Neural cell (in vitro differentiated cells): ENCODE data around the gene ZNF429. TPM values are rescaled to one million over a fixed set of nuclear protein-coding genes. Genes with fewer than 3 reads are reported as not detected.

Experiments
- H2AFZ ChIP-seq: fragments of 200-600, 300-800 bp; sonication (generic), shearing (Covaris generic); 2 replicates; pipeline ENCODE4 v1.6.0; 2014; ENCODE audit warnings: low read depth, mild to moderate bottlenecking, antibody characterized with exemption, low read length, moderate library complexity
- H3F3A ChIP-seq: fragments of 200-600 bp; shearing (Covaris generic); 2 replicates; pipeline ENCODE4 v1.6.1; 2016; ENCODE audit warnings: mild to moderate bottlenecking, moderate library complexity, mixed read lengths, antibody characterized with exemption, low read length; ENCODE audit not compliant: insufficient read depth, poor library complexity, severe bottlenecking
- H3K27ac ChIP-seq: fragments of 200-600, 300-800 bp; sonication (generic), shearing (Covaris generic); 2 replicates; pipeline ENCODE4 v1.5.1; 2014; ENCODE audit warnings: mild to moderate bottlenecking, low read length, moderate library complexity
- H3K27me3 ChIP-seq: fragments of 300-800, 200-600 bp; sonication (generic), shearing (Covaris generic); 2 replicates; pipeline ENCODE4 v1.6.0; 2014; ENCODE audit warnings: mild to moderate bottlenecking, low read depth, low read length, moderate library complexity; ENCODE audit not compliant: insufficient read depth
- H3K36me3 ChIP-seq: fragments of 300-800, 200-600 bp; sonication (generic), shearing (Covaris generic); 2 replicates; pipeline ENCODE4 v1.5.1; 2014; ENCODE audit warnings: mild to moderate bottlenecking, antibody characterized with exemption, low read length, moderate library complexity; ENCODE audit not compliant: insufficient read depth
- H3K4me2 ChIP-seq: fragments of 300-800, 200-600 bp; sonication (generic), shearing (Covaris generic); 2 replicates; pipeline ENCODE4 v1.6.0; 2014; ENCODE audit warnings: mild to moderate bottlenecking, low read length
- H3K4me3 ChIP-seq: fragments of 300-800, 200-600 bp; sonication (generic), shearing (Covaris generic); 2 replicates; pipeline ENCODE4 v1.5.1; 2014; ENCODE audit warnings: mild to moderate bottlenecking, low read length, moderate library complexity
- H3K79me2 ChIP-seq: fragments of 200-600 bp; shearing (Covaris generic); replicated peaks from 2 replicates; pipeline ENCODE4 v1.6.0; 2014; ENCODE audit warnings: mild to moderate bottlenecking, low read length, moderate library complexity; ENCODE audit not compliant: insufficient read depth
- H3K9ac ChIP-seq: fragments of 300-800, 200-600 bp; sonication (generic), shearing (Covaris generic); 2 replicates; pipeline ENCODE4 v1.6.1; 2016; ENCODE audit warnings: mild to moderate bottlenecking, low read length, mixed read lengths
- H3K9me2 ChIP-seq: fragments of 200-600 bp; shearing (Covaris generic); 2 replicates; pipeline ENCODE4 v1.6.1; 2016; ENCODE audit warnings: mild to moderate bottlenecking, low read length, mixed read lengths; ENCODE audit not compliant: insufficient read depth
- H3K9me3 ChIP-seq: fragments of 200-600, 300-800 bp; sonication (generic), shearing (Covaris generic); 2 replicates; pipeline ENCODE4 v1.6.1; 2016; ENCODE audit warnings: mild to moderate bottlenecking, mixed run types, low read length, moderate library complexity, mixed read lengths
- H4K20me1 ChIP-seq: fragments of 200-600 bp; shearing (Covaris generic); 2 replicates; pipeline ENCODE4 v1.6.1; 2016; ENCODE audit warnings: mild to moderate bottlenecking, mixed run types; ENCODE audit not compliant: insufficient read depth
- EP300 ChIP-seq: fragments of 450-650 bp; conservative IDR thresholded peaks from 2 replicates; pipeline ENCODE4 v1.6.1; 2014; ENCODE audit warnings: antibody characterized with exemption, mild to moderate bottlenecking, moderate library complexity; ENCODE audit not compliant: poor library complexity, severe bottlenecking
- EZH2 ChIP-seq: fragments of 200-600, 300-800 bp; shearing (Covaris generic), sonication (generic); IDR thresholded peaks from 2 replicates; pipeline ENCODE4 v1.6.1; 2014; ENCODE audit warnings: antibody characterized with exemption, low read length, borderline replicate concordance, mild to moderate bottlenecking; ENCODE audit not compliant: insufficient read depth, poor library complexity, severe bottlenecking
- MXI1 ChIP-seq: fragments of 450-650 bp; conservative IDR thresholded peaks from 2 replicates; pipeline ENCODE4 v1.6.1; 2014; ENCODE audit warnings: antibody characterized with exemption, mild to moderate bottlenecking; ENCODE audit not compliant: poor library complexity, severe bottlenecking
- POLR2AphosphoS5 ChIP-seq: IDR thresholded peaks from 2 replicates; pipeline ENCODE4 v1.6.1; 2012
- RAD21 ChIP-seq: fragments of 450-650 bp; conservative IDR thresholded peaks from 2 replicates; pipeline ENCODE4 v1.6.1; 2014; ENCODE audit warnings: antibody characterized with exemption, mild to moderate bottlenecking, moderate library complexity
- SMC3 ChIP-seq: fragments of 450-650 bp; conservative IDR thresholded peaks from 2 replicates; pipeline ENCODE4 v1.6.1; 2014; ENCODE audit warnings: antibody characterized with exemption, mild to moderate bottlenecking, moderate library complexity; ENCODE audit not compliant: poor library complexity
- TAF1 ChIP-seq: IDR thresholded peaks from 2 replicates; pipeline ENCODE4 v1.6.1; 2012; ENCODE audit warnings: low read depth
- polyA plus RNA-seq: library from polyadenylated mRNA; depleted of rRNA; stranded (reverse); fragments of >200 nt; gene quantifications from 2 replicates; pipeline ENCODE4 v1.2.3, GENCODE V29; 2014
- TF ChIP-seq, protein P1 (sequence below): IDR thresholded peaks from 2 replicates; pipeline ENCODE4 v1.6.1; 2012; ENCODE audit warnings: borderline replicate concordance
- TF ChIP-seq, protein P2 (sequence below): fragments of 450-650 bp; IDR thresholded peaks from 2 replicates; pipeline ENCODE4 v1.5.1; 2014; ENCODE audit warnings: antibody characterized with exemption, mild to moderate bottlenecking, moderate library complexity; ENCODE audit not compliant: poor library complexity, severe bottlenecking

ZNF429 gene
- polyA plus RNA-seq, 1 donor from 2014 or later = 54.1 TPM

DNA sequence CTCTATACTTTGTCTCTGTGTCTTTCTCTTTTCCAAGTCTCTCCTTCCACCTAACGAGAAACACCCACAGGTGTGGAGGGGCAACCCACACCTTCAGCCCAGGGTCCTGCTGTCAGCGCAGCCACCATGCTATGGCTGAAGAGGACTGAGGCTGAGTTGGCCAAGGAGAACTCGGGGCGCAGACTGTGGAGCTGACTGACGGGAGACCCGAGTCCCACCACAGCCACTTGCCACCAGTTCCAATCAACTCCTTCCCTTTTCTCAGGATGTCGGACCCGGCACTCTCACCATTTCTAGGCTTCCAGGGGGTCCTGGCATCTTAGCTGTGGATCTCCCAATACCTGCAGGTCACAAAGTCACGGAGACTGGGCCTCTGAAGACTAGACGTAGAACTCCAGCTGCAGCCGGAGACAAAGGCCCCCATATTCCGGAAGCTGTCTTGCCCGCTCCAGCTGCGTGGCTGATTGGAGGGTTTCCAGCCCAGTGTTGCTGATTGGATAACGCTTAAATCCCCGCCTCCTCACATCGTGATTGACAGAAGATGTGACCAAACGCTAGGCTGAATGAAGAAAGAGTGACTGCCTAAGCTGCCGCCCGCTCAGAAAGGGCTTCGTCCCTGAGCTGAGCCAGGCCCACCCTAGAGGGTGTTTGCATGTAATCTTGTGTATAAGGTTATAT, 63.6 kb downstream of the ZNF429 start:
- Histone ChIP-seq H2AFZ (no peak overlapping the region), H3K27ac (no peak overlapping the region), H3K9me3 (no peaks in the 10 kb centered on the region), H3K4me2 (no peak overlapping the region), H3K79me2 (no peaks in the 10 kb centered on the region), H3K9ac (no peak overlapping the region), H3K27me3 (no peaks in the 10 kb centered on the region), H3K4me3 (no peak overlapping the region), H4K20me1 (no peaks in the 10 kb centered on the region), H3F3A (no peaks in the 10 kb centered on the region), H3K36me3 (no peaks in the 10 kb centered on the region), H3K9me2 (no peaks in the 10 kb centered on the region)
- TF ChIP-seq, protein P1, sequence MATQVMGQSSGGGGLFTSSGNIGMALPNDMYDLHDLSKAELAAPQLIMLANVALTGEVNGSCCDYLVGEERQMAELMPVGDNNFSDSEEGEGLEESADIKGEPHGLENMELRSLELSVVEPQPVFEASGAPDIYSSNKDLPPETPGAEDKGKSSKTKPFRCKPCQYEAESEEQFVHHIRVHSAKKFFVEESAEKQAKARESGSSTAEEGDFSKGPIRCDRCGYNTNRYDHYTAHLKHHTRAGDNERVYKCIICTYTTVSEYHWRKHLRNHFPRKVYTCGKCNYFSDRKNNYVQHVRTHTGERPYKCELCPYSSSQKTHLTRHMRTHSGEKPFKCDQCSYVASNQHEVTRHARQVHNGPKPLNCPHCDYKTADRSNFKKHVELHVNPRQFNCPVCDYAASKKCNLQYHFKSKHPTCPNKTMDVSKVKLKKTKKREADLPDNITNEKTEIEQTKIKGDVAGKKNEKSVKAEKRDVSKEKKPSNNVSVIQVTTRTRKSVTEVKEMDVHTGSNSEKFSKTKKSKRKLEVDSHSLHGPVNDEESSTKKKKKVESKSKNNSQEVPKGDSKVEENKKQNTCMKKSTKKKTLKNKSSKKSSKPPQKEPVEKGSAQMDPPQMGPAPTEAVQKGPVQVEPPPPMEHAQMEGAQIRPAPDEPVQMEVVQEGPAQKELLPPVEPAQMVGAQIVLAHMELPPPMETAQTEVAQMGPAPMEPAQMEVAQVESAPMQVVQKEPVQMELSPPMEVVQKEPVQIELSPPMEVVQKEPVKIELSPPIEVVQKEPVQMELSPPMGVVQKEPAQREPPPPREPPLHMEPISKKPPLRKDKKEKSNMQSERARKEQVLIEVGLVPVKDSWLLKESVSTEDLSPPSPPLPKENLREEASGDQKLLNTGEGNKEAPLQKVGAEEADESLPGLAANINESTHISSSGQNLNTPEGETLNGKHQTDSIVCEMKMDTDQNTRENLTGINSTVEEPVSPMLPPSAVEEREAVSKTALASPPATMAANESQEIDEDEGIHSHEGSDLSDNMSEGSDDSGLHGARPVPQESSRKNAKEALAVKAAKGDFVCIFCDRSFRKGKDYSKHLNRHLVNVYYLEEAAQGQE = no peak
- TF ChIP-seq EP300 (no peak), POLR2AphosphoS5 (no peak), TAF1 (no peak), EZH2 (no peak), RAD21 (no peak), MXI1 (no peak)
- TF ChIP-seq, protein P2, sequence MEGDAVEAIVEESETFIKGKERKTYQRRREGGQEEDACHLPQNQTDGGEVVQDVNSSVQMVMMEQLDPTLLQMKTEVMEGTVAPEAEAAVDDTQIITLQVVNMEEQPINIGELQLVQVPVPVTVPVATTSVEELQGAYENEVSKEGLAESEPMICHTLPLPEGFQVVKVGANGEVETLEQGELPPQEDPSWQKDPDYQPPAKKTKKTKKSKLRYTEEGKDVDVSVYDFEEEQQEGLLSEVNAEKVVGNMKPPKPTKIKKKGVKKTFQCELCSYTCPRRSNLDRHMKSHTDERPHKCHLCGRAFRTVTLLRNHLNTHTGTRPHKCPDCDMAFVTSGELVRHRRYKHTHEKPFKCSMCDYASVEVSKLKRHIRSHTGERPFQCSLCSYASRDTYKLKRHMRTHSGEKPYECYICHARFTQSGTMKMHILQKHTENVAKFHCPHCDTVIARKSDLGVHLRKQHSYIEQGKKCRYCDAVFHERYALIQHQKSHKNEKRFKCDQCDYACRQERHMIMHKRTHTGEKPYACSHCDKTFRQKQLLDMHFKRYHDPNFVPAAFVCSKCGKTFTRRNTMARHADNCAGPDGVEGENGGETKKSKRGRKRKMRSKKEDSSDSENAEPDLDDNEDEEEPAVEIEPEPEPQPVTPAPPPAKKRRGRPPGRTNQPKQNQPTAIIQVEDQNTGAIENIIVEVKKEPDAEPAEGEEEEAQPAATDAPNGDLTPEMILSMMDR = no peak

DNA sequence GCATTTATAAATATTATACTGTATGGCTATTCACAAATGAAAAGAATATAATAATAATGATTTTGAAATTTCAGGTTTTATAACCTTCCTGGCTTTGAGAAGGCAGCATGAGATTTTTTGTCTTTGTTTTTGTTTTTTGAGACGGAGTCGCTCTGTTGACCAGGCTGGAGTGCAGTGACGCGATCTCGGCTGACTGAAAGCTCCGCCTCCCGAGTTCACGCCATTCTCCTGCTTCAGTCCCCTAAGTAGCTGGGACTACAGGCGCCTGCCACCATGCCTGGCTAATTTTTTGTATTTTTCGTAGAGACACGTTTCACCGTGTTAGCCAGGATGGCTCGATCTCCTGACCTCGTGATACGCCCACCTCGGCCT, 64.1 kb downstream of the ZNF429 start:
- Histone ChIP-seq H3K9me3 (no peaks in the 10 kb centered on the region), H3K27ac (no peak overlapping the region), H3K9ac (no peak overlapping the region), H4K20me1 (no peaks in the 10 kb centered on the region), H3K4me2 (no peak overlapping the region), H3F3A (no peaks in the 10 kb centered on the region), H3K36me3 (no peaks in the 10 kb centered on the region), H3K27me3 (no peaks in the 10 kb centered on the region), H3K9me2 (no peaks in the 10 kb centered on the region), H3K4me3 (no peak overlapping the region), H3K79me2 (no peaks in the 10 kb centered on the region), H2AFZ (no peak overlapping the region)
- TF ChIP-seq SMC3 (no peak), EP300 (no peak), EZH2 (no peak), MXI1 (no peak), POLR2AphosphoS5 (no peak), RAD21 (no peak), TAF1 (no peak)
- TF ChIP-seq, protein P1 = no peak
- TF ChIP-seq, protein P2 = no peak
